SHP77 (cell line): ENCODE data around the gene NPR3.

Source experiments
- DNase-seq, 2 experiments: peaks; one replicate each; lab custom pipeline; 2025; lab: John Stamatoyannopoulos, UW

The NPR3 gene

DNA sequence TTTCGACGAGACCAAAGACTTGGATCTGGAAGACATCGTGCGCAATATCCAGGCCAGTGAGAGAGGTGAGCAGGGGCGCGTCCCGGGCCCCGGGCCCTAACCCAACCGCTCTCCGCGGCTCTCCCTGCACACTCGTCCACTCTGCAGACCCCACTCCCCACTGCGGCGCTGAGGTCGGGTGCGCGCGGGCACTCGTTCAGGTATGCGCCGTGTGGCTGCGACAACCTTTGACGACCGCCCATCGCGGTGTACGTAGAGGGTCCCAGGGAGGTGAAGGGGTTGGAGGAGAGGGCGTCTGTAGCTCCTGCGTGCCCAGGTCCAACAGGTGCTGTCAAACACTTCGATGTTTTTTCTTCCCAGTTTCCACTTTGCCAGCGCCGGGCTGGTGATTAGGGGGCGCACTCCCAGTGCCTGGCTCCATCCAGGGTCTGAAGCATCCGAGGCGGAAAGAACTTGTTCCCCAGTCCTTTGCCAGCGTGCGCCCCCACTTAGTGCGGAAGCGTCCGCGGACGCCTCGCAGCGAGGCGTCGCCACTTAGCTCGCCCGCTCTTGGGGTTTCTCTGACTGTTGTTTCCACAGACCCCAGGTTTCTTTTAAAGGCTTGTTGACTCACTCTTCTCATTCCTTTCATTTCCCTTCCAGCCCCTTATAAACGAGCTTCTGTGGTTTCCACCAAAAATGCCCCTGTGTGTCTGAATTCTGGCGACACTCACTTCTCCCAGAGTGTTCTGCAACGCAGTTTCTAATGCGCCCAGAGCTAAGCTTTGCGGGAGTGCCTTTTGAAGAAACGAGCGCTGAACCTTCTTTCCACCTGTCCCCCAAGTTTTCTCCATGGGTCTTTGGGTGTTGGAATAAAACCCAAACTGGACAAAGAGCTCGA lies 1.6 kb downstream of the NPR3 start:
- DNase-seq, result no peak

DNA sequence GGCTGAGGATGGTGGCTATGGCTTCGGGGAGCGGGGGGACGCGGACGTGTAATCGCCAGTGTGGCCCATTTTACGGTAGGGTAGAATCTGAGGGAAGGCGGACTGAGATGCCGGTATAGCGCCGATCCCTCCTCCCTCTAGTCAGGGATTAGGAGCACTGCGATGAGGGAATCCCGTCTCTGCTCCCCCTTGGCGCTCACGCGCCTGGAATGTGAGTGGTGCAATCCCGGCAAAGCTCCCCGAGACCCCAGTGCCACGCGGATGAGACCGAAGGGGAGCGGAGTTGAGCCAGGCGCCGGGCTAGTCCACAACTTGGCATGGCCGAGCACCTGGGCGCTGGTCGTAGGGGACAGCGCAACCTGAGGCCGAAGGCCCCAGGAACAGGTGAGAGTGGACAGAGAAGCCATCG lies 2.2 kb downstream of the NPR3 start:
- DNase-seq, result no peak

DNA sequence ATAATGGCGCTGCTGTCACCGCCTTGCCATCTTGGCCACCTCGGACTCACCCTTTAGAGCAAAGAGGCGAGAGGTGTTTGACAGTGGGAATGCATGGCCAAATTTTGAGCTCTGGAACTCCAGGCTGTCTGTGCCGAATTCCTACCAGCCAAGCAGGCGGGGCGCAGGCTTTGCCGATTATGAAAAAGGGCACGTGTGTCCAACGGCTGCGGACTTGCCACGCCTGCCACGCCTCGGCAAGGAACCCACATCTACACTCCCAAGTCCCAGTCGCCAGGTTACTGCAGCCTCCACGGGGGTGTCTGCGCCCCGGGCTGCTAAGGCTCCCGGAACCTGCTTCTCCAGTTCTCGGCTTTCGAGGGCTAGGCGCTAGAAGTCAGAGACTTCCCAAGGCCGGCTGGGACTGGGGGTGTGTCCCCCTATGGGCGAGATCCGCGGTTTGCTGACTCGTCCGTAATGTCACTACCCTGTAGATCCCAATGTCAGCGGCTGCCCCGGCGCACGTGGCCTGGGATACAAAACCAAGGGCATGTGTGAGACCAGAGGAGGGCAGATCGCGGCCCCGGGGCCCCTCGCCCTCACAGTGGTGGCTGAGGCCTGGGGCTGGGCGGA lies 2.8 kb downstream of the NPR3 start:
- no peak for DNase-seq

DNA sequence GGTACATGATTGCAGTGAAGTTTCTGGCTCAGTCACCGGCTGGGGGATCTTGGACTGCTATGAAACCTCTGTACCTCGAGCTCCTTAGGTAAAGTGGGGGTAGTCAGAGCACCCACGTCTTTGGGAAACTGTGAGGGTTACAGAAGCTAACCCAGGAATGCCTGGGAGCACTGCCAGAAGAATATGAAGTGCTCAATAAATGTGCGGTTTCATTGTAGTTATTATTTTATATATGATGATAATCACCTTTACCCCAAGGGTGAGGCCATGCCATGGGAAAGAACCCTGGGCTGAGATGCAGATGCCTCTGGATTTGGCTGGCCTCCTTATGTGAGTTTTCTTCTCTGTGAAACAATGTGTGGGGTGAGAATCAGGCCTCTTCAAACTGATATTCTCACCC lies 3.7 kb downstream of the NPR3 start:
- no peak for DNase-seq

DNA sequence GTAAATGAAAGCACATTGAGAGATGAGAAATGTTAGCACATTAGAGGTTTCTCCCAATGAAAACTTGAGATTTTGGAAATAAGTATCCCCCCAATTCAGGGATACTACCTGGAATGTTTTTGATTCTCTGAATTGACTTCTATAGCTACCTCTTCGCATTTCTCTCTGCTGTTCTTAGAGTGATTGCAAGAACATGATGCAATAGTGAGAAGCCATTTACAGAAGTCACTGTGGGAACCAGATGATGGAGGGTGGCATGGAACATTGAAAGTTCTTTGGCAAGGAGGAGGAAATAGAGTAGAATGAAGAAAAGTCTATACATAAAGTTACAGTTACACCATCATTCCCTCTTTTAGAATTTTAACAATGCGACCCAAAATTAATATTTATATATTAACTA lies 9.2 kb downstream of the NPR3 start:
- DNase-seq, result no peak

DNA sequence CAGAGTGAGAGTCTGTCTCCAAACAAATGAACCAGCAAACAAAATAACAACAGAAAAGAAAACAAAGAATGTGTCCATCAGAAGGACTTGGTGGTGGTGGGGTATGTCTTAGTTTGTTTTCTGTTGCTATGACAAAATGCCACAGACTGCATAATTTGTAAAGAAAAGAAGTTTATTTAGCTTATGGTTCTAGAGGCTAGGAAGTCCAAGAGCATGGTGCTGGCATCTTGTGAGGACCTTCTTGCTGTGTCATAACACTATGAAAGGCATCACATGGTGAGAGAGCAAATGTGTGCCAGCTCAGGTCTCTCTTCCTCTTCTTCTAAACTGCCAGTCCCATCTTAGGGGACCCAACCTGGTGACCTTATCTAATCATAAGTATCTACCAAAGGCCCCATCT lies 10.5 kb downstream of the NPR3 start:
- DNase-seq, result no peak

DNA sequence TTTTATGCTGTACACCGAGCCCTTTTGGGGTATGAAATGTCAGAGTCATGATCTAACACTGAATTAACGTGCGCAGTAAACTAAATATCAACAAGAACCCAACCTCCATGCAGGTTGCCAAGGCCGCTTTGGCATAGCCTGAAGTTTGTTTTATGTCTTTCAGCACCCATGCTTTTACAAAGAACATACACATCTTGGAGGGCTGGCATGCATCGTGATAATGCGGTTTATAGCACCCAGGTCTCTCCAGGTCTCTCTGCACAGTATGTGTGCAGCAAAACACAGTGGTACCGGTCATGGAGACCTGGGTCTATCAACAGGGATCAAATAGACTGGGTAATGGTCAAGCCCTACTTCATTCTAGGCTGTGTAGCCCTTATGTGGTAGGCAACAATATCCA lies 11.8 kb downstream of the NPR3 start:
- no peak for DNase-seq

DNA sequence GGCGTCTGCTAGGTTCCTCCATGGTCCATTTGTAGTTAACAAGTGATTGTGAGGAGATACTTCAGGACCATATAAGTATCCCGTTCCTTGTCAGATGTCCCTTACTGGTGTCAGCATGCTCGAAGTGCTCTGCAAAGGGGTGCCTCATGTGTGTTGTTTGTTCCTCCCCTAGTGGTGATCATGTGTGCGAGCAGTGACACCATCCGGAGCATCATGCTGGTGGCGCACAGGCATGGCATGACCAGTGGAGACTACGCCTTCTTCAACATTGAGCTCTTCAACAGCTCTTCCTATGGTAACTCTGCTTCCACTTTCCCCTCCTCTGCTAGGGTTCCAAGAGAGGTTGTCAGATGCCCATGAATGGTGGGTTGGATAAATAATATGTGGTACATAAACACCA lies 13.4 kb downstream of the NPR3 start:
- DNase-seq, result no peak

DNA sequence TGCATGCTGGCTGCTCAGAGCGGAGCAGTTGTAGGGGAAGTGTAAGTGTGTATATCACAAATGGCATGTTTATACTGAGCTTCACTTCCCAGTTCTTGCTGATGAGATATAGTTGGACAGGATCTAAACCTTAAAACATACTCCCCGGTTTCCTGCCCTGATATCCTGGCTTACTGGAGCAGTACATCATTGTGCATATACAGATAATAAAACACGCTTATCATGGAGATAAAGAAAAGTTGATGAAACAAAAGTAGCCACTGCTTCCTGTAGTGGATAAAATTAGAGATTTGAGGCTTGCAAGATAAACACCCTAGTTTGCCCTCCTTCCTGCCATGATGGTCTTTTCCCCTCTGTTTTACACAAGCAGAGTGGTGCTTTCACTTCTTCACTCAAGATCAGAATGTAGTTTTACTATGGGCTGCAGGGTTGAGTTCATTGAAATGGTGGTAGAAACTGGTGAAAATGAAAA lies 15.0 kb downstream of the NPR3 start:
- DNase-seq, result no peak

DNA sequence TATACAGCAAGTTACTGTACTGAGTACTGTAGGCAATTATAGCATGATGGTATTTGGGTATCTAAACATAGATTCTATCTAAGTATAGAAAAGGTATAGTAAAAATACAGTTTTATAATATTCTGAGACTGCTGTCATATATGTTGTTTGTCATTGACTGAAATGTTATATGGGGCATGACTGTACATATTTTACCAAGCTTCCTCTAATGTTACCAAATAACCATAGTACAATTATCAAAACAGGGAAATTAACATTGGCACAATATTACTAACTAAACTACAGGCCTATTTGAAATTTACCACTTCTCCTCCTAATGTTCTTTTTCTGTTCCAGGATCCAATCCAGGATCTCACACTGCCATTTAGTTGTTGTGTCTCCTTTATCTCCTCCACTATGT lies 18.5 kb downstream of the NPR3 start:
- no peak for DNase-seq

DNA sequence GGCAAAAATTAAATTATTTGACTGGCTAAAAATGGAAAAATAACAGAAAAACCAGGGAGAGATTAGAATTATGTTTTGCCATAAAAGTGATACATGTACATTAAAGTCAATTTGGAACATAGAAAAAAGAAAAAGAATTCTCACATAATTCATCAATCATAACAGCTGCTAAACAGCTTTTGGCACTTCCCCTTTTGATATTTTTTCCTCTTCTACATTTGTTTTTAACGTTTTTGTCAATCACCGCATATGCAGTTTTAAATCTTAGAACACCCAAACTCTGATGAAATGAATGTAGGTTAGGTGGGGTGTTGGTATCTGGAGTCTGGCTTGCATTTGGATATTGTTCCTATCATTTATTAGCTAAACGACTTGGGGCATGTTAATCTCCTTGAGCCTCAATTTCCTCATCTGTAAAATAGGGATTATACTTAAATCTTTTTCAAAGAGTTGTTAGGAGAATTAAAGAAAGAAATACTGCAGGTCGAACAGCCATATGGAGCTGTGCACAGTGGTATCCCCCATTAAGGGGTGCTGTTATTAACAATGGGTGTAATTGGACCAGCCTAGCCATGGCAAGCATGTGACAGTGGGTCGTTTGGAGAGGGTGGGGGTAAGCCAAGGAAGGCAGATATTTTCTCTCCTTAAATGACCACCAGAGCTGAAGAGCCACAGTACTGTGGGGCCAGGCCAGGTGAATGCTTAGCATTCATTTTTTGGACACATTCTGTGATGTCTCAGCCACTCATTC lies 22.6 kb downstream of the NPR3 start:
- no peak for DNase-seq

DNA sequence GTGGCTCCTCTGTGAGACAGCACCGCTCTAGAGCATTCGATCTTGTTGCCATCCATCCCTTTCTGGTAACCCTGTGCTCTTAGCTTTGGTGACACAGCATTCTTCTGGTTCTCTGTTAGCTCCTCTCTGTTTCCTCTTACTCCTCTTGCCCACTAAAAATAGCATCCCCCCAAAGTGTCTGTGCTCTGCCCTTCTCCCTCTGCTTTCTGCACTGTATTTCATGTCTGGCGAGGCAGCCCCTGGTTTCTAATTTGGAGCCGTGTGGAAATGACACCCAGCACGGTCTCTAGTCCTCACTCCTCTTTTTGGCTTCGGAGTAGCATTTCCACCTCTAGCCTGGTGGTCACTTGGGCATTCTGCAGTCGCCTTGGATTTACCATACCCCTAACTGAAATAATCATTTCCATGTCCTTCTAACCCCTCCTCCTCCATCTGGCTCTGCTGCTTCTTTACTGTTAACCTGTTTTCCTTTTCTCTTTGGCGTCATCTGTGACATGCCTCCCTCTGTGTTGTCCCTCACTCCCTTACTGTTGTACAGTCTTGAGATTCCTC lies 23.8 kb downstream of the NPR3 start:
- no peak for DNase-seq

DNA sequence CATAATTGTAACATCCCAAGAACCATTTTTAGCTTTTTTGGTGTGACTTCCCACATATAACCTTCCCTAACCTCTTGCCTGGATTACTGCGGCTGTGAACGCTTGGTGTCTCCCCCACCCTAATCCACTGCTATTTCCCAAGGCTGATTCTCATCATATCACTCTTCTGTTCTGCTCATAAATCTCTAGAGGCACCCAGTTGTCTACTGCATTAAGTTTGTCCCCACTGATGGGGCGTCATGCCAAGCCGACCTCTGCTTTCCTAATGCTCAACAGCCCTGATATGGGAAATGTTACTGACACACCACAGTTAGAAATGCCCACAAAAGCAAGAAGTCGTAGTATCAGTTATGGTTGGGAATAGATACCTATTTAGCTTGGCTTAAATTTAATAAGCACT lies 24.4 kb downstream of the NPR3 start:
- no peak for DNase-seq

DNA sequence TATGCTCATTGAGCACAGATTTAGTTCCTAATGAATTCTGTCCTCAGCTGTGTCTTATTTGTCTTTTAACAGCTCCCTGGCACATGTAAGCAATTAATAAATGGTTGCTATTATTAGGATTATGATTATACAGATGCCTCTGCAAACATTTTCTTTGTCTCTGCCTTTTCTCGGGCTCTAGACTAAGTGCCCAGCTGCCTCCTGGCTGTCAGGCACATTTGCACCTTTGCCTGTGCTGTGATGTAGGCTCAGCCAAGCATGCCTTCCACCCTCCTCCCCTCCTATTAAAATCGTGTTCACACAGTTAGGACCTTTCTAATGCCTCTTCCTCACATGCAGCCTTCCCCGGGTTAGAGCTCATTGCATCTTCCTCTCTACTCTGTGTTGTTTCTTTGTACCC lies 25.7 kb downstream of the NPR3 start:
- DNase-seq, result no peak

DNA sequence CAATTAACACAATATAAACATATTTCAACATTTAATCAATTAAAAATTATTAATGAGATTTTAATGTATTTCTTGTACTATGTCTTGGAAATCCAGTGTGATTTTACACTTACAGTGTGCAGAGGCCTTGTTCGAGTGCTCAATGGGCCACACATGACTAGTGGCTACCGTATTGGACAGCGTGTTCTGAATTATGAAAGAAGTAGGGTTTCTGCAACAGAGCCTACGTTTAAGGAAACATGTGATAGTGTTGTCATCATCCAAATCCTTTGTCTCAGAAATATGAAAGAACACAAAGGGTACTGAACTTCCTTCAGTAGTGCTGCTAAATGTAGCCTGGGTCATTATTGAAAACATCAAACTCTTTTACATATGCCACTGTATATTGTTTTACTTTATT lies 29.5 kb downstream of the NPR3 start:
- DNase-seq, result no peak

DNA sequence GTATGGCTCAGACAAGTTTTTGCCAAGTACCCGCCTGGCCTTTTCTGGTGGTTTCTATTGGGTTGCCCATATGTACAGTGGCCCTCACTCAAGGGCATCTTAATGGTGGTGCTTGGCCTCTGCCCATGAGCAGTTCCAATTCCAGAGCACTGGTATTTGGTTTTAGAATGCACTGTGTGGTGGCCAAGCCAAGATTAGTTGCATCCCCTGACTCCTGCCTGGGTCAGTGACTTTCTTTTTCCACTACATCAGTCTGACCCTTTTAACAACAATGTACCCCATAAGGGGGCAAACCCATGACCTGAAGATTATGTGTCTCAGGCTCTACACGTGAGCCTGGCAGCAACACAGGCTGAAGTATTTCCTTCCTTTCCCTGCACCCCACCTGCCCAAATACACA lies 34.2 kb downstream of the NPR3 start:
- no peak for DNase-seq

DNA sequence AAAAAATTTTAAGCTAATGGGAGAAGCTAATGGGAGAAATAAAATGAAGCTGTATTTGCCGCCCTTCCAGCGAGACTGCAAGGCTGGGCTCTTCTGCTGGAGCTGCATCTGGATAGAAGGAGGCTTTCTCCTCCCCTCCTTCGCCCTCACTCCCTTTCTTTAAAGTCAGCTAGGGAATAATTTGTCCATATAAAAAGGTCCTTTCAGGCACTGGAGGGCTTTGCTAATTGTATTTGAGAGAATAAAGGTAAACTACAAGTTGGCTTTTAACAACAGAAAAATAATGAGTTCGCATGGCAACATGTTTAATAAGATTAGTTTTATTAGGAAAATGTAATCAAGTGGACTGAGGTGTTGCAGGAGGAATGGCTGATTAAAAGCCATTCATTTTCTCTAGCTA lies 41.3 kb downstream of the NPR3 start:
- no peak for DNase-seq

DNA sequence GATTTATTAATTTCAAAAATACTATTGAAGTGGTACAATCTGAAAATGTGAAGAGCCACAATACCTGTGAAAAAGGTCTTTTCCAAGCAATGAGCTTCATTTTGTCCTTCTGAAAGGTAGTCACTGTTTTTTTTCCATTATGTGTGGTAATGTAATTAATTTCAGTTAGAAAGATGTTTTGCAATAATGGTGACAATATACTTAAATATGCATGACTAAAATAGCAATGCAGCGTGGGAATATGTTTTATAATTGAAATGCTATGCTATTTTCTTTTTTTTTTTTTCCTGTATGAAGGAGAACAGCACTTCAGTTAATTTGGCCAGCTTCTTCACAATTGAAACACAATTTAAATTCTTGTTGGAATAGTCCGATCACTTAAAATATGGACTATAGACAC lies 41.9 kb downstream of the NPR3 start:
- DNase-seq, result no peak

DNA sequence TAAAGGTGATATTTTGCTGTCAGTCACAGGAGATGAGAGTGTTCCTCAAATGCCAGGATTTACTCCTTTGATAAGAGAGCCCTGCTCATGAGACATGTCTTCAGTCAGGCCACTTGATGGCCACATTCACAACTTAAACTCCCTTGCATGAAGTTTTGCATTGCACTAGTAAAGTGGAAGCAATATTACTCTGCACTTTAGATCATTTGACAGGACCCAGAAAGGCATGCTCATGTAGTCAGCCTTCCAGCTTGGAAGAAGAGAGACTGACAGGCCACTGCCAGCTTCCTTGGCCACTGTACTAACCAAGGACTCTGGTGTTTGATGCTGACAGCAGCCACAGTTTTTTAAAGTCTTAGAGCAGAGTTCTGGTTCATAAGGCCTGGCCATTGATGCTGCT lies 42.6 kb downstream of the NPR3 start:
- no peak for DNase-seq

DNA sequence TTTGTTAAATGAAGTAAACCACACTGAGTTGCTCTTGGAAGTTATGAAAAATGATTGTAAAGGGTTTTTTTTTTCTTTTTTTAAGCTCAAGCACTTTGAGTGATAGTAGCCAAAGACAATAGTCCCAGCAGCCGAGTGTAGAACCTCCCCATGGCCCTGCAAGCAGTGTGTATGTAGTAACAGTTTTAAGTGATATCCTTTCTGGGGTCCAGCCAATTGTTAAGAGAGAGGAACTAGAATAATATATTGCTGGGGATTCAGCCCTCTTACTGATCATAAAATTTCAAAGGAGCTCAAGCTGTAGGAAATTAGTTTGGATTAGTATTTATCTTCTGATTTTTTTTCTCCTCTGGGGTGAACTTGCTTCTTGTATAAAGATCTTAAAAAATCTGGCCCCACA lies 43.2 kb downstream of the NPR3 start:
- no peak for DNase-seq

DNA sequence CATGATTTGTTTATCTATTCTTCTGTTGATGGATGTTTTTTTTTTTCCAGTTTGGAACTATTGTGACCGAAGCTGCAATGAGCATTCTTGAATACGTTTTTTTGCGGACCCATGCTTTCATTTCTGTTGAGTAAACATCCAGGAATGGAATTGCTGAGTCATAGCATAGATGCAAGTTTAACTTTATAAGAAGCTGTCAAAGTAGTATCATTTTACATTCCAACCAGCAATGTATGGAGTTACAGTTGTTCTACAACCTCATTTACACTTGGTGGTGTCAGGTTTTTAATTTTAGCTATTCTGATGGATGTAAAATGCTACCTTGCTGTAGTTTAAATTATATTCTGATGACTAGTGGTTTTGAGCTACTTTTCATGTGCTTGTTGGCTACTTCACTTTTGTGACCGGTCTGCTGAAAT lies 49.0 kb downstream of the NPR3 start:
- DNase-seq, result no peak

DNA sequence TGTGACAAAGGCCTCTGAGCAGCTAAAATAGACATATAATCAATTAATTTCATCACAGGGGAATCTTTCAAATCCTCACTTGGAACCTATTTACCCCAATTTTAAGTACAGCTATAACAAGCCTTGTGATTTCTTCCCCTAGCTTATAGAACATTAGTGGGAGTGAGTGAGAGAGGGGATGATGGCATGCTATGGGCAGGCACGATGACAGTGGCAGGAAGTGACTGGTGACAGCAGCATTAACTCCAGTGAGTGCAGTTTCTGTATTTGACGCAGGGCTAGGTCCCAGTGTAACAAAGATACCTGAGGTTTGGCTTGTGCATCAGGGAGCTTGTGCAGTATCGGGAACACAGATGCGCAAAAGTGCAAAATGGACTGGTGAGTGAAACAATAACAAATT lies 54.1 kb downstream of the NPR3 start:
- no peak for DNase-seq
